Activated CD4-positive, alpha-beta T cell treated with anti-CD3 and anti-CD28 coated beads for 1 hour (primary cell): Measurements from ENCODE around the gene SULT6B1.
"Not testable (repeated sequence)": the region's sequence is repeated elsewhere in the genome, so short reads cannot be mapped to it uniquely, and the experiment has no call there.

Experiments used
- DNase-seq: peaks from one replicate; pipeline ENCODE4 v3.0.0-alpha.2; 2020

Gene SULT6B1

GRCh38 chr2:37195862-37196319 is 7.4 kb upstream of the SULT6B1 start:
- not testable (repeated sequence) for DNase-seq

GRCh38 chr2:37192551-37192950 is 4.1 kb upstream of the SULT6B1 start:
- DNase-seq: no peak

GRCh38 chr2:37191747-37192146 is 3.3 kb upstream of the SULT6B1 start:
- no peak for DNase-seq

GRCh38 chr2:37191253-37191652 is 2.8 kb upstream of the SULT6B1 start:
- no peak for DNase-seq

- DNase-seq: no peak
Measured at GRCh38 chr2:37190290-37190689, 1.8 kb upstream of the SULT6B1 start.

- no peak for DNase-seq
Measured at GRCh38 chr2:37189452-37190153, 1.1 kb upstream of the SULT6B1 start.

- DNase-seq: no peak
Measured at GRCh38 chr2:37181726-37182684, 6.5 kb downstream of the SULT6B1 start.

- DNase-seq: no peak
Measured at GRCh38 chr2:37180640-37181039, 7.8 kb downstream of the SULT6B1 start.

- no peak for DNase-seq
Measured at GRCh38 chr2:37180006-37180639, 8.3 kb downstream of the SULT6B1 start.

- no peak for DNase-seq
Measured at GRCh38 chr2:37173741-37174140, 14.7 kb downstream of the SULT6B1 start.

GRCh38 chr2:37171624-37171950 is 16.9 kb downstream of the SULT6B1 start:
- no peak for DNase-seq

GRCh38 chr2:37168217-37168981 is 20.1 kb downstream of the SULT6B1 start:
- DNase-seq: no peak

- no peak for DNase-seq
Measured at GRCh38 chr2:37167636-37168180, 20.8 kb downstream of the SULT6B1 start.

GRCh38 chr2:37164757-37165156 is 23.7 kb downstream of the SULT6B1 start:
- DNase-seq: no peak

- DNase-seq: peak; percentile 86
Measured at GRCh38 chr2:37156857-37157714, 31.4 kb downstream of the SULT6B1 start, which contains the start of gene EIF2AK2. Gene EIF2AK2, minus strand, starts transcription at chr2:37156980. Its CDS starts 9,174 bp downstream, at chr2:37147806.

- DNase-seq: peak; percentile 55
Measured at GRCh38 chr2:37156071-37156856, 32.2 kb downstream of the SULT6B1 start.

- no peak for DNase-seq
Measured at GRCh38 chr2:37154785-37155184, 33.7 kb downstream of the SULT6B1 start.

GRCh38 chr2:37153224-37153623 is 35.2 kb downstream of the SULT6B1 start:
- no peak for DNase-seq

GRCh38 chr2:37149626-37150322 is 38.7 kb downstream of the SULT6B1 start:
- DNase-seq: no peak

- no peak for DNase-seq
Measured at GRCh38 chr2:37148325-37148724, 40.1 kb downstream of the SULT6B1 start.
